ENCODE measurements around the gene OR3A3. TPM values are rescaled to one million over a fixed set of nuclear protein-coding genes. Genes with fewer than 3 reads are reported as not detected.

OR3A3 gene
- total and polyA plus RNA-seq, 8 donors: not detected

DNA sequence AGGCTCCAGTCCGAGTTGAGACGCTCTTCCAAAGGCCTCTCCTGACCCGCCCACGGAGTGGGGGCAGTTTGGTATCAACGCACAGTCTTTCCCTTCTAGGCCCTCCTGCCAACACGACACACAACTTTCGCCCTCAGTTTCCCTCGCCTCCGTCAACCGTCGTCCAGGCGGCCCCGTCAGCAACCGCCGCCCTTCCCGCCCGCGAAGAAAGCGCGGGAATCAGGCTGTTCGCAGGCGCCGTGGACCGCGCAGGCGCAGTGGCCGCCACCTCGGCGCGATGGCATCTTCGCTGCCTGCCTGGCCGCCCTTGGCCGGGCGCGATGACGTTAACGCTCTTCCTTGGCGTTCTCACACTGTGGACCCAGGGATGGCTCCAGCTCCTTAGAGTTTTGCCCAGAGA is 60.4 kb downstream of the OR3A3 start, which contains the start of gene SPATA22:
SPATA22 (minus strand) TSS at position 221 of the 400 bp plus-strand sequence. CDS start 2,494 bp downstream, outside the sequence.
- DNase-seq (no peak), FAIRE-seq (no peak), ATAC-seq (no peak)
- Histone ChIP-seq H3K36me3 (no peaks in the 10 kb centered on the region), H3K9me3 (no peaks in the 10 kb centered on the region), H3K27me3 (no peaks in the 10 kb centered on the region), H3K4me3 (no peak within 1 kb of the TSS), H3K27ac (no peak within 1 kb of the TSS), H3K4me1 (peaks cover 0 to 12% (median 0%) of the 10 kb centered on the region in 3 donors)
- TF ChIP-seq, protein P1, sequence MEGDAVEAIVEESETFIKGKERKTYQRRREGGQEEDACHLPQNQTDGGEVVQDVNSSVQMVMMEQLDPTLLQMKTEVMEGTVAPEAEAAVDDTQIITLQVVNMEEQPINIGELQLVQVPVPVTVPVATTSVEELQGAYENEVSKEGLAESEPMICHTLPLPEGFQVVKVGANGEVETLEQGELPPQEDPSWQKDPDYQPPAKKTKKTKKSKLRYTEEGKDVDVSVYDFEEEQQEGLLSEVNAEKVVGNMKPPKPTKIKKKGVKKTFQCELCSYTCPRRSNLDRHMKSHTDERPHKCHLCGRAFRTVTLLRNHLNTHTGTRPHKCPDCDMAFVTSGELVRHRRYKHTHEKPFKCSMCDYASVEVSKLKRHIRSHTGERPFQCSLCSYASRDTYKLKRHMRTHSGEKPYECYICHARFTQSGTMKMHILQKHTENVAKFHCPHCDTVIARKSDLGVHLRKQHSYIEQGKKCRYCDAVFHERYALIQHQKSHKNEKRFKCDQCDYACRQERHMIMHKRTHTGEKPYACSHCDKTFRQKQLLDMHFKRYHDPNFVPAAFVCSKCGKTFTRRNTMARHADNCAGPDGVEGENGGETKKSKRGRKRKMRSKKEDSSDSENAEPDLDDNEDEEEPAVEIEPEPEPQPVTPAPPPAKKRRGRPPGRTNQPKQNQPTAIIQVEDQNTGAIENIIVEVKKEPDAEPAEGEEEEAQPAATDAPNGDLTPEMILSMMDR (IDR thresholded peaks at IDR 0.05): no peak
- 94% methylated on average over 38 of the region's 38 CpGs for WGBS, 2 donors
- intact Hi-C loops (cut with DNase I): no loop called here

DNA sequence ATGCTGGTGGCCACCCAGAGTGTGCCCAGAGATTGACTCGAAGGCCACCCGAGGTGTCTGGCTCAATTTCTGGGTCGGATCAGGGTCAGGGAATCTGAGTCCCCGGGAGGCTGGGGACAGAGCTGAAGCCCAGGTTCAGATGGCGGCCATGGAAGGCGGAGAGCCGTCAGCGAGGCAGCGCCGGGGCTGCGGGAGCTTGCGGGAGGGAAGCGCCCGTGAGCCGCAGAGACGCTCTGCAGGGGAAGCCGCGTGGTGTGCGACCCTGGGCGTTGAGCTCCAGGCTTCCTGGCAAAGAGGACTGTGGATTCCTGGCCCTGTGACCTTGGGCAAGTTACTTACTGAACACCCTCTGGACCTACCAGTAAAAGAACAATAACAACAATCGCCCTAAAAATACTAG is 61.0 kb downstream of the OR3A3 start:
- Histone ChIP-seq H3K27me3 (no peaks in the 10 kb centered on the region), H3K4me1 (peaks cover 0 to 12% (median 0%) of the 10 kb centered on the region in 3 donors), H3K36me3 (no peaks in the 10 kb centered on the region), H3K27ac (no peak overlapping the region), H3K4me3 (no peak overlapping the region), H3K9me3 (no peaks in the 10 kb centered on the region)
- FAIRE-seq (no peak), DNase-seq (peak in 1 of 6 donors; percentile 40), ATAC-seq (no peak)
- intact Hi-C loops (cut with DNase I): no loop called here
- WGBS, 2 donors: 92 to 93% methylated on average over 21 of the region's 21 CpGs
- TF ChIP-seq, protein P1 (IDR thresholded peaks at IDR 0.05): no peak

Other genes starting within 250 kb of the OR3A3 start
- not detected for gene OR1A2, start 213.9 kb upstream of the OR3A3 start, total RNA-seq
- gene OR1A2, start 213.9 kb upstream of the OR3A3 start, polyA plus RNA-seq: not detected
- gene OR1A1, start 203.7 kb upstream of the OR3A3 start, total RNA-seq: not detected
- gene OR1A1, start 203.7 kb upstream of the OR3A3 start, polyA plus RNA-seq: not detected
- gene OR3A1, start 113.0 kb upstream of the OR3A3 start, total RNA-seq: under 1 TPM in 1 of 6 donors, not detected in 5; 0.25 TPM
- under 1 TPM in 1 of 2 donors, not detected in 1; 0.05 TPM for gene OR3A1, start 113.0 kb upstream of the OR3A3 start, polyA plus RNA-seq
- under 1 TPM in 3 of 6 donors, not detected in 3; 0.35 to 0.56 (median 0.46) TPM for gene OR3A2, start 25.1 kb upstream of the OR3A3 start, total RNA-seq
- gene OR3A2, start 25.1 kb upstream of the OR3A3 start, polyA plus RNA-seq: under 1 TPM in 1 of 2 donors, not detected in 1; 0.12 TPM
- not detected for gene OR1E1, start 13.0 kb upstream of the OR3A3 start, total RNA-seq
- not detected for gene OR1E1, start 13.0 kb upstream of the OR3A3 start, polyA plus RNA-seq
- gene OR1E2, start 22.5 kb downstream of the OR3A3 start, total RNA-seq: not detected
- not detected for gene OR1E2, start 22.5 kb downstream of the OR3A3 start, polyA plus RNA-seq
- gene SPATA22, start 60.4 kb downstream of the OR3A3 start, total RNA-seq: not detected
- gene SPATA22, start 60.4 kb downstream of the OR3A3 start, polyA plus RNA-seq: under 1 TPM; 0.09 to 0.46 TPM
- gene ASPA, start 64.6 kb downstream of the OR3A3 start, total RNA-seq: 1 to 10 TPM in 1 of 6 donors, under 1 TPM in 5; 0.38 to 1.1 (median 0.69) TPM
- under 1 TPM; 0.65 to 0.75 TPM for gene ASPA, start 64.6 kb downstream of the OR3A3 start, polyA plus RNA-seq
- under 1 TPM; 0.21 to 0.93 (median 0.45) TPM for gene TRPV3, start 146.4 kb downstream of the OR3A3 start, total RNA-seq
- under 1 TPM; 0.73 to 0.99 TPM for gene TRPV3, start 146.4 kb downstream of the OR3A3 start, polyA plus RNA-seq
- 1 to 10 TPM; 1.6 to 4.0 (median 3.1) TPM for gene TRPV1, start 198.0 kb downstream of the OR3A3 start, total RNA-seq
- 10 to 100 TPM in 1 of 2 donors, 1 to 10 TPM in 1; 8.1 to 10.2 TPM for gene TRPV1, start 198.0 kb downstream of the OR3A3 start, polyA plus RNA-seq
- 1 to 10 TPM; 8.0 to 9.8 (median 8.8) TPM for gene SHPK, start 224.9 kb downstream of the OR3A3 start, total RNA-seq
- gene SHPK, start 224.9 kb downstream of the OR3A3 start, polyA plus RNA-seq: 10 to 100 TPM in 1 of 2 donors, 1 to 10 TPM in 1; 7.4 to 10.5 TPM
- 10 to 100 TPM in 5 of 6 donors, 1 to 10 TPM in 1; 9.0 to 14.2 (median 12.4) TPM for gene CTNS, start 225.4 kb downstream of the OR3A3 start, total RNA-seq
- gene CTNS, start 225.4 kb downstream of the OR3A3 start, polyA plus RNA-seq: 10 to 100 TPM; 12.6 to 14.0 TPM